ENCODE data around the gene ADAMTS7. TPM values are rescaled to one million over a fixed set of nuclear protein-coding genes. Genes with fewer than 3 reads are reported as not detected.

ADAMTS7 gene
- total and polyA plus RNA-seq, 2 of the 4 experiments (the other 2 are of a cell fraction), result 1.4 to 12.6 TPM

DNA sequence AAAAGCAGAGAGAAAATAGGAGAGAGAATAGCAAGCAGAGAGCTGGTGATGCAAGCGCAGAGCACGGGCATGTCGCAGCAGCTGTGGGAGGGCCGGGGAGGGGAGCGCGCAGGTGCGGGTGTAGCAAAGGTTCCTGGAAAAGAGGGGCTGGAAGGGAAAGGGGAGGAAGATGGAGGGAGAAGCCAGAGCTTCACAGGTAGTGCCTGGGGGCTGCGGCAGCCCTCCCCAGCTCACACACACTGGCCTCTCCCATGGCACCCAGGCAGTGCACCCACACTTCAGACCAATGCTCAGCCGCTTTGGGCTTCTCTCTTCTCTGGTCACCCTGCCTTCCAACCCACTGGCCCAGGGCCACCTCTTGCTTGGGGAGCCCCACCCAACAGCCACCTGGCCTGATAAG lies 72.1 kb downstream of the ADAMTS7 start:
- Histone ChIP-seq H3K9me3 (ENCODE audit: control insufficient read depth, insufficient read depth, low read length) (no peaks in the 10 kb centered on the region), H2BK120ac (ENCODE audit: low read depth, low read length) (no peak overlapping the region), H3K23ac (ENCODE audit: low read depth, low read length) (no peak overlapping the region), H3K27me3 (ENCODE audit: control insufficient read depth, insufficient read depth, low read length) (peaks cover 16% of the 10 kb centered on the region; the same call in 1 of the 2 replicates), H2AK9ac (replicated peaks; ENCODE audit: low read depth, low read length, poor library complexity) (no peak overlapping the region), H3K79me1 (ENCODE audit: low read depth in 1 of 2, low read length in 2 of 2) (no peaks in the 10 kb centered on the region), H4K5ac (ENCODE audit: low read depth, low read length) (no peak overlapping the region), H2AK5ac (ENCODE audit: low read depth, low read length) (no peak overlapping the region), H3K4ac (ENCODE audit: low read depth, low read length) (no peak overlapping the region), H3K9me1 (ENCODE audit: insufficient read depth, low read length) (no peaks in the 10 kb centered on the region), H4K20me1 (ENCODE audit: insufficient read depth, low read length) (no peaks in the 10 kb centered on the region), H2BK20ac (ENCODE audit: low read depth, low read length) (no peak overlapping the region), H3K56ac (ENCODE audit: extremely low read depth, insufficient read depth, low read length) (no peak overlapping the region), H3K27ac (ENCODE audit: insufficient read depth, low read length) (no peak overlapping the region), H3K36me3 (ENCODE audit: control insufficient read depth, insufficient read depth, low read length) (no peaks in the 10 kb centered on the region), H3K18ac (ENCODE audit: low read depth, low read length) (no peak overlapping the region), H2BK5ac (ENCODE audit: low read depth, low read length, poor library complexity, severe bottlenecking) (no peak overlapping the region), H3K4me1 (ENCODE audit: control insufficient read depth, insufficient read depth, low read length) (no peaks in the 10 kb centered on the region), H4K91ac (ENCODE audit: insufficient read depth, low read depth, low read length) (no peak overlapping the region), H4K8ac (ENCODE audit: low read depth in 2 of 2, low read length in 2 of 2) (no peak overlapping the region), H3K4me3 (ENCODE audit: insufficient read depth, low read depth, low read length) (no peak overlapping the region), H2AFZ (replicated peaks; ENCODE audit: low read length, poor library complexity) (no peak overlapping the region), H3K9ac (ENCODE audit: low read depth, low read length) (no peak overlapping the region), H3K14ac (replicated peaks; ENCODE audit: low read depth, low read length) (no peak overlapping the region), H2BK15ac (ENCODE audit: low read depth, low read length) (no peak overlapping the region), H3K4me2 (ENCODE audit: low read depth, low read length) (no peak overlapping the region)
- DNase-seq, result no peak
- intact Hi-C loops (cut with micrococcal nuclease), result no loop called here
- in situ Hi-C loops (cut with MboI; ENCODE audit: low sequenced_read_pairs), result no loop called here
- TF ChIP-seq BHLHE40 (IDR thresholded peaks at IDR 0.05; ENCODE audit: low read depth, low read length), result no peak
- no peak for TF ChIP-seq MXI1 (IDR thresholded peaks at IDR 0.05; ENCODE audit: borderline replicate concordance, low read depth, low read length)
- no peak for TF ChIP-seq CEBPB (IDR thresholded peaks at IDR 0.05; ENCODE audit: low read depth, low read length)
- TF ChIP-seq, protein P1, sequence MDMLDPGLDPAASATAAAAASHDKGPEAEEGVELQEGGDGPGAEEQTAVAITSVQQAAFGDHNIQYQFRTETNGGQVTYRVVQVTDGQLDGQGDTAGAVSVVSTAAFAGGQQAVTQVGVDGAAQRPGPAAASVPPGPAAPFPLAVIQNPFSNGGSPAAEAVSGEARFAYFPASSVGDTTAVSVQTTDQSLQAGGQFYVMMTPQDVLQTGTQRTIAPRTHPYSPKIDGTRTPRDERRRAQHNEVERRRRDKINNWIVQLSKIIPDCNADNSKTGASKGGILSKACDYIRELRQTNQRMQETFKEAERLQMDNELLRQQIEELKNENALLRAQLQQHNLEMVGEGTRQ (IDR thresholded peaks at IDR 0.05; ENCODE audit: low read depth, low read length), result no peak
- TF ChIP-seq, protein P2, sequence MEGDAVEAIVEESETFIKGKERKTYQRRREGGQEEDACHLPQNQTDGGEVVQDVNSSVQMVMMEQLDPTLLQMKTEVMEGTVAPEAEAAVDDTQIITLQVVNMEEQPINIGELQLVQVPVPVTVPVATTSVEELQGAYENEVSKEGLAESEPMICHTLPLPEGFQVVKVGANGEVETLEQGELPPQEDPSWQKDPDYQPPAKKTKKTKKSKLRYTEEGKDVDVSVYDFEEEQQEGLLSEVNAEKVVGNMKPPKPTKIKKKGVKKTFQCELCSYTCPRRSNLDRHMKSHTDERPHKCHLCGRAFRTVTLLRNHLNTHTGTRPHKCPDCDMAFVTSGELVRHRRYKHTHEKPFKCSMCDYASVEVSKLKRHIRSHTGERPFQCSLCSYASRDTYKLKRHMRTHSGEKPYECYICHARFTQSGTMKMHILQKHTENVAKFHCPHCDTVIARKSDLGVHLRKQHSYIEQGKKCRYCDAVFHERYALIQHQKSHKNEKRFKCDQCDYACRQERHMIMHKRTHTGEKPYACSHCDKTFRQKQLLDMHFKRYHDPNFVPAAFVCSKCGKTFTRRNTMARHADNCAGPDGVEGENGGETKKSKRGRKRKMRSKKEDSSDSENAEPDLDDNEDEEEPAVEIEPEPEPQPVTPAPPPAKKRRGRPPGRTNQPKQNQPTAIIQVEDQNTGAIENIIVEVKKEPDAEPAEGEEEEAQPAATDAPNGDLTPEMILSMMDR (conservative IDR thresholded peaks at IDR 0.05; ENCODE audit: low read depth, low read length), result no peak
- no peak for TF ChIP-seq RAD21 (IDR thresholded peaks at IDR 0.05; ENCODE audit: low read length)
- TF ChIP-seq MAFK (IDR thresholded peaks at IDR 0.05; ENCODE audit: low read depth, low read length), result no peak
- no peak for TF ChIP-seq FOS (IDR thresholded peaks at IDR 0.05; ENCODE audit: low read depth, low read length)
- TF ChIP-seq RFX5 (IDR thresholded peaks at IDR 0.05; ENCODE audit: low read depth, low read length), result no peak
- TF ChIP-seq, protein P3, sequence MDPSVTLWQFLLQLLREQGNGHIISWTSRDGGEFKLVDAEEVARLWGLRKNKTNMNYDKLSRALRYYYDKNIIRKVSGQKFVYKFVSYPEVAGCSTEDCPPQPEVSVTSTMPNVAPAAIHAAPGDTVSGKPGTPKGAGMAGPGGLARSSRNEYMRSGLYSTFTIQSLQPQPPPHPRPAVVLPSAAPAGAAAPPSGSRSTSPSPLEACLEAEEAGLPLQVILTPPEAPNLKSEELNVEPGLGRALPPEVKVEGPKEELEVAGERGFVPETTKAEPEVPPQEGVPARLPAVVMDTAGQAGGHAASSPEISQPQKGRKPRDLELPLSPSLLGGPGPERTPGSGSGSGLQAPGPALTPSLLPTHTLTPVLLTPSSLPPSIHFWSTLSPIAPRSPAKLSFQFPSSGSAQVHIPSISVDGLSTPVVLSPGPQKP (IDR thresholded peaks at IDR 0.05; ENCODE audit: borderline replicate concordance, low read depth, low read length), result no peak
- no peak for TF ChIP-seq RCOR1 (IDR thresholded peaks at IDR 0.05; ENCODE audit: insufficient replicate concordance, low read length)
- no peak for TF ChIP-seq SMC3 (IDR thresholded peaks at IDR 0.05; ENCODE audit: low read depth, low read length)
- POLR2A ChIA-PET (ENCODE audit: unreplicated experiment), result no interaction called here
- dilution Hi-C loops (cut with HindIII; ENCODE audit: low sequenced_read_pairs, unreplicated experiment), result no loop called here
- CTCF ChIA-PET, result no interaction called here
- ATAC-seq (ENCODE audit: low read depth), result no peak
- WGBS, 2 experiments (ENCODE audit: extremely low coverage in 2 of 2, insufficient read length in 1 of 2), result no CpG with 5 or more reads among the region's 9 CpGs
- BruUV-seq (replicated peaks), result no TSS peak

All from IMR-90 (cell line).